OCI-LY1 (cell line): ENCODE measurements around the gene GUCY1A2.
"Not testable (repeated sequence)": the region's sequence is repeated elsewhere in the genome, so short reads cannot be mapped to it uniquely, and the experiment has no call there.

ENCODE experiments used
- H2AFZ ChIP-seq: fragments of 200-600 bp; sonication (generic), shearing (Covaris generic); 2 replicates; pipeline ENCODE4 v1.6.0; 2014; ENCODE audit warnings: antibody characterized with exemption, mild to moderate bottlenecking, low read length
- H3F3A ChIP-seq: fragments of 200-600 bp; sonication (generic), shearing (Covaris generic); 2 replicates; pipeline ENCODE4 v1.6.0; 2014; ENCODE audit warnings: mild to moderate bottlenecking, antibody characterized with exemption, low read length, moderate library complexity; ENCODE audit not compliant: insufficient read depth
- H3K27ac ChIP-seq: fragments of 200-600 bp; sonication (generic); 2 replicates; pipeline ENCODE4 v1.5.1; 2014; ENCODE audit warnings: low read length, mixed run types, mild to moderate bottlenecking, low read depth; ENCODE audit not compliant: poor library complexity, severe bottlenecking
- H3K27me3 ChIP-seq: fragments of 200-600 bp; sonication (generic); 2 replicates; pipeline ENCODE4 v1.6.0; 2014; ENCODE audit warnings: antibody characterized with exemption, mild to moderate bottlenecking, low read length, moderate library complexity; ENCODE audit not compliant: insufficient read depth
- H3K36me3 ChIP-seq: fragments of 200-600 bp; sonication (generic); 2 replicates; pipeline ENCODE4 v1.6.1; 2014; ENCODE audit warnings: mild to moderate bottlenecking, antibody characterized with exemption, low read length, moderate library complexity, mixed read lengths; ENCODE audit not compliant: insufficient read depth
- H3K4me1 ChIP-seq: fragments of 200-600 bp; sonication (generic); 2 replicates; pipeline ENCODE4 v1.5.1; 2014; ENCODE audit warnings: mild to moderate bottlenecking, low read length, moderate library complexity; ENCODE audit not compliant: insufficient read depth, severe bottlenecking
- H3K4me2 ChIP-seq: fragments of 200-600 bp; sonication (generic), shearing (Covaris generic); 2 replicates; pipeline ENCODE4 v1.6.1; 2014; ENCODE audit warnings: low read length
- H3K4me3 ChIP-seq: fragments of 200-600 bp; sonication (generic); 2 replicates; pipeline ENCODE4 v1.5.1; 2014; ENCODE audit warnings: low read length, low read depth, mild to moderate bottlenecking, mixed read lengths; ENCODE audit not compliant: poor library complexity, severe bottlenecking
- H3K79me2 ChIP-seq: fragments of 200-600 bp; shearing (Covaris generic); 2 replicates; pipeline ENCODE4 v1.6.1; 2016; ENCODE audit warnings: mixed run types, low read length, mixed read lengths; ENCODE audit not compliant: insufficient read depth
- H3K9ac ChIP-seq: fragments of 200-600 bp; sonication (generic), shearing (Covaris generic); 2 replicates; pipeline ENCODE4 v1.6.1; 2014; ENCODE audit warnings: mild to moderate bottlenecking, low read length, mixed read lengths
- H3K9me2 ChIP-seq: fragments of 200-600 bp; sonication (generic), shearing (Covaris generic); 2 replicates; pipeline ENCODE4 v1.6.1; 2014; ENCODE audit warnings: low read depth, mild to moderate bottlenecking, low read length, mixed read lengths
- H3K9me3 ChIP-seq: fragments of 200-600 bp; shearing (Covaris generic); 2 replicates; pipeline ENCODE4 v1.6.1; 2014; ENCODE audit warnings: low read length, mixed read lengths
- H4K20me1 ChIP-seq: fragments of 200-600 bp; sonication (generic), shearing (Covaris generic); 2 replicates; pipeline ENCODE4 v1.6.0; 2016; ENCODE audit warnings: mild to moderate bottlenecking, low read length; ENCODE audit not compliant: insufficient read depth
- EZH2 ChIP-seq: fragments of 200-600 bp; sonication (generic), shearing (Covaris generic); IDR thresholded peaks from 2 replicates; pipeline ENCODE4 v1.8.0; 2017; ENCODE audit warnings: borderline replicate concordance, mixed run types, mild to moderate bottlenecking, antibody characterized with exemption, low read length, moderate library complexity, mixed read lengths
- TF ChIP-seq, protein P1 (sequence below): fragments of 200-600 bp; sonication (generic), shearing (Covaris generic); IDR thresholded peaks from 2 replicates; pipeline ENCODE4 v1.5.1; 2017; ENCODE audit warnings: mild to moderate bottlenecking, antibody characterized with exemption, low read length, moderate library complexity, mixed read lengths

The GUCY1A2 gene

GRCh38 chr11:106789406-106789805 is 228.9 kb downstream of the GUCY1A2 start:
- TF ChIP-seq, protein P1, sequence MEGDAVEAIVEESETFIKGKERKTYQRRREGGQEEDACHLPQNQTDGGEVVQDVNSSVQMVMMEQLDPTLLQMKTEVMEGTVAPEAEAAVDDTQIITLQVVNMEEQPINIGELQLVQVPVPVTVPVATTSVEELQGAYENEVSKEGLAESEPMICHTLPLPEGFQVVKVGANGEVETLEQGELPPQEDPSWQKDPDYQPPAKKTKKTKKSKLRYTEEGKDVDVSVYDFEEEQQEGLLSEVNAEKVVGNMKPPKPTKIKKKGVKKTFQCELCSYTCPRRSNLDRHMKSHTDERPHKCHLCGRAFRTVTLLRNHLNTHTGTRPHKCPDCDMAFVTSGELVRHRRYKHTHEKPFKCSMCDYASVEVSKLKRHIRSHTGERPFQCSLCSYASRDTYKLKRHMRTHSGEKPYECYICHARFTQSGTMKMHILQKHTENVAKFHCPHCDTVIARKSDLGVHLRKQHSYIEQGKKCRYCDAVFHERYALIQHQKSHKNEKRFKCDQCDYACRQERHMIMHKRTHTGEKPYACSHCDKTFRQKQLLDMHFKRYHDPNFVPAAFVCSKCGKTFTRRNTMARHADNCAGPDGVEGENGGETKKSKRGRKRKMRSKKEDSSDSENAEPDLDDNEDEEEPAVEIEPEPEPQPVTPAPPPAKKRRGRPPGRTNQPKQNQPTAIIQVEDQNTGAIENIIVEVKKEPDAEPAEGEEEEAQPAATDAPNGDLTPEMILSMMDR = no peak
- TF ChIP-seq EZH2 = no peak
- no peak overlapping the region for H2AFZ ChIP-seq
- no peaks in the 10 kb centered on the region for H3F3A ChIP-seq
- H3K27ac ChIP-seq = no peak overlapping the region
- H3K9ac ChIP-seq = no peak overlapping the region
- H3K27me3 ChIP-seq = no peaks in the 10 kb centered on the region
- no peaks in the 10 kb centered on the region for H3K9me3 ChIP-seq
- H3K79me2 ChIP-seq = no peaks in the 10 kb centered on the region
- no peak overlapping the region for H3K4me2 ChIP-seq
- H3K4me3 ChIP-seq = no peak overlapping the region
- no peaks in the 10 kb centered on the region for H3K4me1 ChIP-seq
- no peaks in the 10 kb centered on the region for H4K20me1 ChIP-seq
- no peaks in the 10 kb centered on the region for H3K9me2 ChIP-seq
- no peaks in the 10 kb centered on the region for H3K36me3 ChIP-seq

DNA sequence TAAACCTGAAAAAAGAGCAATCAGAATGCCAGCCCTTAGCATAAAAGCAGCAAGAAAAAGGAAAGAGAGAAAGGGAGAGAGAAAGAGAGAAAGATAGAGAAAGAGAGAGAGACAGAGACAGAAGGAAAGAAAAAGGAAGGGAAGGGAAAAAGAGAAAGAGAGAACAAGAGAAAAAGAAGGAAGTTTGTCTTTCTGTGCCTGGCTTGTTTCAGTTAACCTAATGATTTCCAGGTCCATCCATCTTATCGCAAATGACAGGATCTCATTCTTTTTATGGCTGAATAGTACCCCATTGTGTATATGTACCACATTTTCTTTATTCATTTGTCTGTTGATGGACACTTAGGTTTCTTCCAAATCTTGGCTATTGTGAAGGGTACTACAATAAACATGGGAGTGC is 230.8 kb downstream of the GUCY1A2 start:
- H4K20me1 ChIP-seq = no peaks in the 10 kb centered on the region
- H3K27me3 ChIP-seq = no peaks in the 10 kb centered on the region
- no peaks in the 10 kb centered on the region for H3K36me3 ChIP-seq
- no peak overlapping the region for H2AFZ ChIP-seq
- no peak overlapping the region for H3K4me3 ChIP-seq
- no peak overlapping the region for H3K9ac ChIP-seq
- H3K4me1 ChIP-seq = no peaks in the 10 kb centered on the region
- H3K9me3 ChIP-seq = no peaks in the 10 kb centered on the region
- TF ChIP-seq, protein P1 = no peak
- TF ChIP-seq EZH2 = no peak
- H3K9me2 ChIP-seq = no peaks in the 10 kb centered on the region
- H3K4me2 ChIP-seq = no peak overlapping the region
- no peaks in the 10 kb centered on the region for H3F3A ChIP-seq
- H3K79me2 ChIP-seq = no peaks in the 10 kb centered on the region
- H3K27ac ChIP-seq = no peak overlapping the region

DNA sequence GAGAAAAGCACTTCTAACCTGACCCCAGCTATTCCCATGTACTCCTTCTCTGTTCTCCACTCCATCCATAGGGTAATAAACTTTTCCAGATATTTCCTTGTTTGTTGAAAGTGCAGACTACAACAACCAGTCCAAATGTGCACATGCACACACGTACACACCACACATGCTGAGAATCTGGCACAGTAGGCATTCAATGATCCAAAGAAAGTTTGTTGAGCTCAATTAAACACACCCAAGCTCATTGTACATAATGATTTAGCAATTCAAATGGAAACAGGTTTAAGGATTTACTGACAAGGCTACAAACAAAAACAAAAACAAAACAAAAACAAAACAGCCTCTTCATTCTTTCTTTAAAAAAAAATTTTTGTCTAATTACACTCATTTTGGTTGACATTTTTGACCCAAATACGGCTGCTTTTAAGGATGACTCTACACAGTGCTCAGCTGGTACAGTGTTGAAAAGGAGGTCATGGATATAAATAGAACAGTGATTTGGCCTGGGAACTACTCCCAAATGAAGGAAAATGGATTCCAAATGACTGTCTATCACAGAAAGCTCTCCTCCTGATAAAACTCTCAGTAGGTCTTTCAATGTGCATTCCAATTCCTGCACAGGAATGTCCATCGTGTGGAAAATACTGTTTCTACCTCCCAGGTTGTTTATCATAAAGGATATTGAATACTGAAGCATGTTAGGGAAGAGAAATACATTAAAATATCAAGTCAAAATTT is 232.2 kb downstream of the GUCY1A2 start:
- no peak overlapping the region for H3K9ac ChIP-seq
- no peaks in the 10 kb centered on the region for H3K79me2 ChIP-seq
- H3K4me3 ChIP-seq = no peak overlapping the region
- H3K27ac ChIP-seq = no peak overlapping the region
- no peaks in the 10 kb centered on the region for H3K9me2 ChIP-seq
- H3K27me3 ChIP-seq = no peaks in the 10 kb centered on the region
- H3K4me1 ChIP-seq = no peaks in the 10 kb centered on the region
- H2AFZ ChIP-seq = no peak overlapping the region
- no peaks in the 10 kb centered on the region for H4K20me1 ChIP-seq
- TF ChIP-seq, protein P1 = no peak
- no peak for TF ChIP-seq EZH2
- H3K4me2 ChIP-seq = no peak overlapping the region
- H3K36me3 ChIP-seq = no peaks in the 10 kb centered on the region
- H3K9me3 ChIP-seq = no peaks in the 10 kb centered on the region
- H3F3A ChIP-seq = no peaks in the 10 kb centered on the region

DNA sequence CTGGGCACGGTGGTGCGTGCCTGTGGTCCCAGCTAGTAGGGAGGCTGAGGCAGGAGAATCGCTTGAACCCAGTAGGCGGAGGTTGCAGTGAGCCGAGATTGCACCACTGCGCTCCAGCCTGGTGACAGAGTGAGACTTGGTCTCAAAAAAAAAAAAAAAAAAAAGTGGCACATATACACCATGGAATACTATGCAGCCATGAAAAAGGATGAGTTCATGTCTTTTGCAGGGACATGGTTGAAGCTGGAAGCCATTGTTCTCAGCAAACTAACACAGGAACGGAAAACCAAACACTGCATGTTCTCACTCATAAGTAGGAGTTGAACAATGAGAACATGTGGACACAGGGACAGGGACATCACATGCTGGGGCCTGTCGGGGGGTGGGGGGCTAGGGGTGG is 241.0 kb downstream of the GUCY1A2 start:
- H3K27me3 ChIP-seq, H4K20me1 ChIP-seq, H3F3A ChIP-seq, H3K4me2 ChIP-seq, H2AFZ ChIP-seq, H3K9me2 ChIP-seq, H3K4me3 ChIP-seq, H3K4me1 ChIP-seq, H3K27ac ChIP-seq, H3K9me3 ChIP-seq, H3K79me2 ChIP-seq, H3K9ac ChIP-seq, H3K36me3 ChIP-seq: not testable (repeated sequence)
